ENCODE results near the gene SARS1.
A peak's percentile ranks its signal among the peaks of the same experiment; 100 is the strongest.
"Not testable (repeated sequence)": the region's sequence is repeated elsewhere in the genome, so short reads cannot be mapped to it uniquely, and the experiment has no call there.

SARS1 gene

DNA sequence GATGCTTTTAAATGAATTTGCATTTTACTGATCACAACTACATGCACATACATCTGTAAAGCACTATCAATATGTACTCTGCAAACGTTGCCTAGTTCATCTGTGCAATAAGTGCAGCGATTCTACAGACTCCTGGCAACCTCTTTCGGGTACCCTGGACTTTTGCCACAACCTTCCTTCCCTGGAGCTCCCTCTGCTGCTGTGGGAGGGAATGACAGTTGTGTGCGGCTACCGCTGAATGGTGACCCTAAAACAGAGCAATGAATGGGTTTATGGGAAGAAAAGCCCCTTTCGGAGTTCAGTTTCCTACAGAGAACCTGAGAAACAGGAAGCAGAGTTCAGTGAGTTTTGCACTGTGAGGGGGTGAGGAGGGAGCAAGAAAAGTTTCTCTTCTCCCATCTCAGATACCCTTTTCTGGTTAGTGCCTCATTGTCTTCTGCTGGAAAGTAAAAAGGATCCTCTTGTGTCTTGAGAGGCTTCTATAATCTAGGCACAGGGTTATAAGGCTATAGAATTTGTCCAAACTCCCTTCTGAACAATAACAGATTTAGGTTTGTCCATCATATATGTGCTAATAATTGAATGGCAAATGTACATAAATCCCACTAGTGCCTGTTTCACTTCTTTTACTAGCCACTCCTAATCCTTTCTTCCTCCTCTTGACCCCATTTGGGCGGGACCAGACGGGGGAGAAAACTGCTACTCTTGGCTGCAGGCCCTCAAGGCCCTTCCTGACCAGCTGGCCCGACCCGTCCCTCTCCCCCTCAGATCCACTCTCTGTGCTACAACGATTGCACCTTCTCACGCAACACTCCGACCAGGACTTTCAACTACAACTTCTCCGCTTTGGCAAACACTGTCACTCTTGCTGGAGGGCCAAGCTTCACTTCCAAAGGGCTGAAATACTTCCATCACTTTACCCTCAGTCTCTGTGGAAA, 19.8 kb upstream of the SARS1 start:
- DNase-seq, result peak; percentile 65 to 80 (median 77)

DNA sequence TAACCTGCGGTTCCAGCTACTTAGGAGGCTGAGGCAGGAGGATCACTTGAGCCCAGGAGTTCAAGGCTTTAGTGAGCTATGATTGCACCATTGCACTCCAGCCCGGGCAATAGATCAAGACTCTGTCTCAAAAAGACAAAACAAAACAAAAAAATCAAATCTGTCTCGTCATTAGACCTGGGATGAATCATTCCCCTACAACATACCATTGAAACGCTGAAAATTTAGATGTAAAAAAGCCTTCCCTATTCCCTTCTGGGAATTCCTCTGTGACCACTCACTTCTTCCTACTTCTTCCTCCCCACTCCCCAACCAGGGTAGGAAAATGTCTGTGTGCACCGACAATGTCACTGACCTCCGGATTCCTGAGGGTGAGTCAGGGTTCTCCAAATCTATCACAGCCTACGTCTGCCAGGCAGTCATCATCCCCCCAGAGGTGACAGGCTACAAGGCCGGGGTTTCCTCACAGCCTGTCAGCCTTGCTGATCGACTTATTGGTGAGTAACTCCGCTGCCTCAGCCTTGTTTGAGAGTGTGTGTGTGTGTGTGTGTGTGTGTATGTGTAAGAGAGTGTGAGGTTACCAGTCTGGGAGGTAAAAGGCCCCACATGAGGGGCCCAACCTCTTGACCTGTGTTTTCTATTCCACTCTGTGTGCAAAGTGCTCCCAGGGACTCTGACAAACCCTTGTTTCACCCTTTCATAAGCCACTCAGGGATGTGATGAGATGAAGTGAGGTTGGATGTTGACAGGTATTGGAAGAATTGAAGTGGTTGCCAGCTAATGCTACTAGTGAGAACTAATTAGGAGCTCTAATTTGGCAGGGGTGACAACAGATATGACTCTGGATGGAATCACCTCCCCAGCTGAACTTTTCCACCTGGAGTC, 16.3 kb upstream of the SARS1 start:
- peak; percentile 69 to 89 (median 80) for DNase-seq

DNA sequence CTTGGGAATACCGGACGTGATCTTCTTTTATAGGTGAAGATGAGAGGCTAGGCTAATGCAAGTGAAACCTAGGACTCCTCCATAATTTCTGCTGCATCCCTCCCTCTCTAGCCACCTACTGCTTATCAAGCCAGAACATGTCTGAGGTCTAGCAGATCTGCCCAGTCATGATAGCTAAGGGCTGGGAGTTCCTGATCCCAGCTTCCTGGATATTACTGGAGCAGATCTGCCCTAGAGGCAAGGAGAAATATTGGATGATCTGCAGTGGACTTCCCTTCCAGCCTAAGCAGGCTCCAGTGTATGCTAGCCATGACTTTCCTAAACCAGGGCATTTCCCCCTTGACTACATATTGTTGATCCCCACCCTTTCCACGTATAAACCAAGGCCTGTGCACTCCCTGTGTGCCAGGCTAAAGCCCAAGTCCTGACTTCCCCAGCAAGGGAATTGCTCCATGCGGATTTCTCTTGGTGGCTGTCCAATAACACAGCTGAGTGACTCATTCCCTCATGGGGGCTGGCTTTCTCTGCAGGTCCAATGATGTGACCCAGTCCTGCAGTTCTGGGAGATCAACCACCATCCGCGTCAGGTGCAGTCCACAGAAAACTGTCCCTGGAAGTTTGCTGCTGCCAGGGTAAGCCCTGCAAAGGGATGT, 15.5 kb upstream of the SARS1 start:
- no peak for DNase-seq

DNA sequence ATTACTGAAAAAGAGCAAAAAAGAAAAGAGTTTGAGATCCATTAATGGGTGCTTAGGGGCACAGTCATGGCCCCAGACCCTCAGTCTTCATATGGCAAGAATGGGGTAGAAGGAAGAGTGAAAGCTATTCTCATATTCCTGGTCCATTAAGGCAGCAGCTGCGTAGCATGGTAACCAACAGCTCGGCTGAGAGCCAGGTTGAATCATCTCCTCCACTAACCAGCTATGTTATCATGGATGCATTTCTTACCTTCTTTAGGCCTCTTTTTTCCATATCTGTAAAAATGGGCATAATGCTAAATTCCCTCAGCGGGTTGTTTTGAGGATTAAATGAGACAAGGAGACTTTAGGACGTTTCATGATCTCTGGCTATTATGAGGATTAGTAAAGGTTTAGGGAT, 15.0 kb upstream of the SARS1 start:
- DNase-seq, result no peak

DNA sequence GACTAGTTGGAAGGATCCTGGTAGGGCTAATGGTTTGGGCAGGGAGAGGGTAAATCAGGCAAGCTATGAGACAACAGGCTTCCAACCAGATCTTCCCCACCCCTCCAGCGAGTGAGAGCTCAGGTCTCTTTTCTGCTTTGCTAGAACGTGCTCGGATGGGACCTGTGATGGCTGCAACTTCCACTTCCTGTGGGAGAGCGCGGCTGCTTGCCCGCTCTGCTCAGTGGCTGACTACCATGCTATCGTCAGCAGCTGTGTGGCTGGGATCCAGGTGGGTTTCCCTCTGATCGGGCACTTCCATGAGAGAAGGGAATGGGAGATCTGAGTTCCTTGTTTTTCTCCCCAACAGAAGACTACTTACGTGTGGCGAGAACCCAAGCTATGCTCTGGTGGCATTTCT, 14.0 kb upstream of the SARS1 start:
- peak in 1 of 3 donors; percentile 17 for DNase-seq

DNA sequence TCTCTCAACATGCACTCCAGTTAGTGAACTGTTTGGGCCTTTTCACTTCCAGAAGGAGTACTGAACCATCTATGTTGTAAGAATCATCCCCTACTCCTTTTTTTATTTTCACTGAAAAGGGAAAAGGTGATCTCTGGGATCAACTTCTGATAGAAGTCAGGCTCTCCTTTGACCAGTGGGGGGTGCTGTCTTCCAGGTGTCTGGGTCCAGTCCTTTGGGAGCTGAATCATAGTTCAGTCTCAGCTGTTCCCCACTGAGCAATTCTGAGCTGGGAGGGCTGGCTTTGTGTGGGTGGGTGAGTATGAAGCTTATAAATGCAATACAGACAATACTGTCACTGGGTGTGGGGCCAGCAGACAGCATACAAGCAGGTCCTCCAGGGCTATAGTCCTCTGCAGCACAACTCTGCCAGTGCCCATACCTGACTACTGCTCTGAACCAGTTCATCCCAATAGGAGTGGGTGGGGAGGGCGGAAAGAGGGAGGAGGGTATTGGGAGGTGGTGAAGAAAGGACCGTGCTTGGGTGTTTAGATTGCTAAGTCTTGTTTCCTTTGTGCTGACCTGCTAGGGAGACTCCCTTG, 12.5 kb upstream of the SARS1 start:
- DNase-seq, result peak; percentile 89 to 91 (median 91)

DNA sequence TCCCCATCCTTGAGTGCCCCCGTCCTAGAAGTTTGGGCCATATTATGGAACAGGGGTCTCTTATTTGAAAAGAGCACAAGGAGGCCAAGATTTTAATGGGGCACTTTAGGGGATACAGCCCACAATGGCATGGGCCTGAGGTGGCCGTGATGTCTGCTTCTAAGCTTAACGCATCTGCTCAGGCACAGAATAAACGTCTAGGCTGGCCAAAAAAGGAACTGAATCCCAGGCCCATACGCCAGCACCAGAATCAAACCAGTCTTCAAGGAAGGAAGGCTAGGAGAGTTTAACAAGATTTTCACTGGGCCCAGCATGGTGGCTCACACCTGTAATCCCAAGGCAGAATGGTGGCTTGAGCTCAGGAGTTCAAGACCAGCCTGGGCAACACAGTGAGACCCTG, 9.2 kb upstream of the SARS1 start:
- DNase-seq, result no peak

DNA sequence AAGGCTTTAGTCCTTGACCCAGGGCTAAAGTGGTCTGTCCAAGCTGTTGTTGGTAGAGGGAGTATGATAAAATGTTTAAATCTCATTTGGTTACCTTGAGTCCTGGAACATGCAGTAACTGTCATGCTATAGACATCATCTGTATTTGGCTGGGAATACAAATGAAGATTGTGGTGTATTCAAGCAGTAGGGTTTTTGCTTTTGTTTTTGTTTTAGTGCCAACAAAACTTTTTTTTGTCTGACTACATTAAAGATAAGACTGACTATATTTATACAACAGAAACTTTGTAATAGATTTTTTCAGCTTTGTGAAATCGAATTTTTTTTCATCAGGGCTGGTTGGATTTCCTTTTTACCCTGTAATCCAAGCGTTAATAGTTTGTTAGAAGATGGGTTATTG, 7.4 kb upstream of the SARS1 start:
- DNase-seq, result no peak

DNA sequence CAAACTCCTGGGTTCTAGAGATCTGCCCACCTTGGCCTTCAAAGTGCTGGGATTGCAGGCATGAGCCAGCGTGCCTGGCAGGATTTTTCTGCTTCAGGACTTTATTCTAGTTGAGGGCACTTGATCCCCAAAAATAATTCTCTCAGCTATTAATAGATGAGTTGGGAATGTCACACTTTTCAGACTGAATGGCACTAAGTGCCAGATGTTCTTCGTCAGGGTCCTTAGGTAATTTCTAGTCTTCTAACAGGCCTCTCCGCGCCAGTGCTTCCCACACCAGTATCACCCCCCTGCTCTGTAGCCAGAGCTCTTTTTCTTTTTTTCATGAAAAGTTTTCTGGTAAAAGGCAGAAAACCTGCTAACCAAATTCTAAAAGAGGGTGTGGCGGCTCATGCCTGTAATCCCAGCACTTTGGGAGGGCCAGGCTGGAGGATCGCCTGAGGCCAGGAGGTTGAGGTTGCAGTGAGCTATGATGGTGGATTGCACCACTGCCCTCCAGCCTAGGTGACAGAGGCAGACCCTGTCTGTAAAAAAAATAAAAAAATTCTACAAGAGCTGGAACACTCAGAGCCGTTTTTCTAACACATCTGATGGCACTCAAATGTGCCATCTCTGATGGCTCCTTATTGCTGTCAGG, 6.1 kb upstream of the SARS1 start:
- no peak for DNase-seq

DNA sequence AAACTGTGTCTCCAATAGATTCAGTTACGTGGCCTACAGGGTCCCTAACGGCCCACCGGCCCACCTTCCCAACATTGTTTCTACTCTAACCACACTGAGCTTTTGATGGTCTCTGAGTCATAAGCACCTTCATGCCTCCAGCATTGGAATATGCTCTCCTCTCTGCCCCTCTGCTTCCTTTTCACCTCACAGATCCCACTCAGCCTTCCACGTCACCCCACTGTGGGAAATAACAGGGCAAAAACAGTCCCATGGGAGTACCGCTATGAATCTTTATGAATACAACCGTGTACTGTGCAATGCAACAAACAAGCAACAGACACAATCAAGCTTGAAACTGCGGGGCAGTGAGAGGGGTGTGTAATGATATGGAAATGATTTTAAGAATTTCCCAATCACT, 5.3 kb upstream of the SARS1 start:
- DNase-seq, result no peak

DNA sequence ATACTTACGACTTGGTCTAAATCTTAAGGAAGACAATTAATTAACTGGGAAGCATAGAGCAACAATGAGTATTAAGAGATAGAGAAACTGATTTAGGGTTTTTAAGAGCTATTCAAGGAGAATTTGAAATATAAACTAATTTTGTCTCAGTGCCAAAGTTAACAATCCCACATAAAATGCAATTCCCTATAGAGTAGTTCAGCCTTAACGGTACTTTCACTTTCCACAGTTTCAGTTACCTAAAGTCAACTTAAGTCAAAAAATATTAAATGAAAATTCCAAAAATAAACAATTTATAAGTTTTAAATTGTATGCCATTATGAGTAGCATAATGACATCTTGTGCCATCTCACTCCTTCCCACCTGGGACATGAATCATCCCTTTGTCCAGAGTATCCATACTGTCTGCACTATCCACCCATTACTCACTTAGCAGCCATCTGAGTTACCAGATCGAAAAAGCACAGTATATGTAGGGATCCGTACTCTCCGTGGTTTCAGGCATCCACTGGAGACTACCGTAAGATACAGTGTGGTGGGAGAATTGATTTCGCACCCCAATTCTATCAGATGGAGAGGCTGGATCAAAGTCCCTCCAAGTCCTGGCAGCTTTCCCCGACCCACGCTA, 4.8 kb upstream of the SARS1 start:
- no peak for DNase-seq

DNA sequence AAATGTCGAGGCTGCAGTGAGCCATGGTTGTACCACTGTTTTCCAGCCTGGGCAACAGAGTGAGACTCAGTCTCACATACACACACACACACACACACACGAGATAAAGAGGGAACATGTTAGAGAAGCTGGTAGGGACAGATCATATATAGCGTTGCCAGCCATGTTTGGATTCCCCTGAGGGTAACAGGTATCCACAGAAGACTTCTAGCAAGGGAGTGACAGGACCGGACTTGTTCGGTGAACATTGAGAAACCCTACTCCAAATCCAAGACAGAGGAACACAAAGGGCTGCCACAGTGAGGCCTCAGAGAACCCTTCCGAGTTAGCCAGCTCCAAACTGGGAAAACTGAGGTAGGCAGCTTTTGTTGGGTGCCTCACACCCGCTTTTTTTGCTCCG, 3.7 kb upstream of the SARS1 start:
- no peak for DNase-seq

DNA sequence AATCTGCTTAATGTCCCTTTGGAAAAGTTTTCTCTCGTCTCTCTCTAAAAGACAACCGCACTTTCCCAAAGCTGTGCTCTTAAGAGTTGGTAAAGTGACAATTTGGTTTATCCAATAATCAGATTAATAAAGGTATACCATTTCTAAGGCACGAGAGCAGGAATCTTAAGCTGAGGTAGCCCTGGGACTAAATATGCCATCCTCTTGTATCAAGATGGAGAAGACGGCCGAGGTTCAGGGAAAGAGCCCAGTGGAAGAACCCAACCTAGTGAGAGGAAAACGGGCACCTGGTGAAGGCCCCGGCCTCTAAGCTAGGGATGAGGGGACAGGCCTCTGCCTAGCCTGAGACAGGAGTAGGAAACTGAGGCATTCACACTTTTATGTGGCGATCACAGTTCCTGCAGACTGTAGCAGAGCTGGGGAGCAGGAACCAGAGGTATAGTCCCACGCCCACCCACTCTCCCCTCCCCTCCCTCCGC, 334 bp upstream of the SARS1 start:
- DNase-seq, result no peak

DNA sequence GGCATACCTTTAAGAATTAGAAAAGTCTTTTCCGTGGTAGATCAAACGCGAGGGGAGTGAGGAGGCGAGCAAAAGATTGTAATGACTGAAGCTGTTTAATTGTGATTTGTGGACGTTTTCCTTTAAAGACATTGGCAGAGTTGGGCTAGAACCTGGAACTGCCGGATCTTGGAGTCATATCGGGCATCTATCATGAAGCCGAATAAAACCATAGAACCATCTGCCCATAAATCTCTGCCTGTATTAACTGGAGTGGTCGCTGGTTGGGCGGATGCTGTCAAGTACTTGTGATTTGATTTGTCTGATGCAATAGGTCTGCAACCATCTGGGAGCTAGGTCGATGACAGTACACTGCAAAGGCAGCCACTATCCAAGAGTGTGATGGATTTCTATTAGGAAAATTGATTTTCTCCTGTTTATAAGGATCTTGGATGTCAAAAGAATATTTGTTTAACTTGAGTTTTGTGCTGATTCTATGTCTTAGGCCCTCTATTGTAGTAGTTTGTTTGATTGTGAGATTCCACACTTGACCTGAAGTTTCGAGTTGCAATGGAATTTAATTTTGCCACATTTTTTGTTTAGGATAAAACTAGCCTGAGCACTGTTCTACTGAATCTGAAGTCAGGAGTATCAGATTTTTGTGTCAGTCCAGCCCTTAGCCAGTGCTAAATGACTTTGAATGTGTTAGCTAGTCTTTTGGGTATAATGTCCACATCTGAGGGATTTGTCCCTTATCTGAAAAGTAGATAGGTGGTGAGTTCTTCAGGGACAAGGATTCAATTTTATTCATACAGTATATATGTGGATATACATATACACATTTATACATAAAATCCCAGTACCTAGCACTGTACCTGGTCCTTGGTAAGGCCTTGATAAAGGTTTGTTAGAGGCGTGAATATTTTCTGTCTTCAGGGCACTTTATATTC, 1.2 kb downstream of the SARS1 start:
- peak; percentile 65 to 77 (median 71) for DNase-seq

DNA sequence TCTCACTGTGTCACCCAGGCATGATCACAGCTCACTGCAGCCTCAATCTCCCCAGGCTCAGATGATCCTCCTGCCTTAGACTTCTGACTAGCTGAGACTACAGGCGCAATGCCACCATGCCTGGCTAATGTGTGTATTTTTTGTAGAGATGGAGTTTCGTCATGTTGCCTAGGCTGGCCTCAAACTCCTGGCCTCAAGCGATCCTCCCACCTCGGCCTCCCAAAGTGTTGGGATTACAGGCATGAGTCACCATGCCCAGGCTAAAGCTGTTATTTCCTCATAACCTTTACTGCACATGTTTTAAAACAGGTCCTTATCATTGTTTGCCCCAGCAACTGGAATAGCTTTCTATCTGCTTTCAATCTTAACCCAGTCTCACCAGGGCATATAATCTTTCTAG, 2.9 kb downstream of the SARS1 start:
- DNase-seq, result no peak

DNA sequence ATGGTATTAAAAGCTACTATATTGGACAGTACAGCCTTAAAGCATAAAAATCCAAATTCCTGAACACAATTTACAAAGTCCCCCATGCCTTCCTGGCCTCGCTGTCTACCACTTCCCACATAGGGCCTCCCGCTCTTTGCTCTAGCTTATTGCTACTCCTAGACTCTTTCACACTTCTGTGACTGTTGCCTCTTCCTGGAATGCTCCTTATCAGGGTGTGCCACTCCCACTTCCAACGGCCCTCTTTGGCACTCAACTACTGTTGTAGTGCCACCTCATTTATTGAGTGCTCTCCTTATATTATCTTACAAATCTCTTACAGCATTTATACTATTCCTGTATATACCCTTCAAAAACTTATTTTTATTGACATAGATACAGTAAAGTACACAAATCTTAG, 4.8 kb downstream of the SARS1 start:
- no peak for DNase-seq

DNA sequence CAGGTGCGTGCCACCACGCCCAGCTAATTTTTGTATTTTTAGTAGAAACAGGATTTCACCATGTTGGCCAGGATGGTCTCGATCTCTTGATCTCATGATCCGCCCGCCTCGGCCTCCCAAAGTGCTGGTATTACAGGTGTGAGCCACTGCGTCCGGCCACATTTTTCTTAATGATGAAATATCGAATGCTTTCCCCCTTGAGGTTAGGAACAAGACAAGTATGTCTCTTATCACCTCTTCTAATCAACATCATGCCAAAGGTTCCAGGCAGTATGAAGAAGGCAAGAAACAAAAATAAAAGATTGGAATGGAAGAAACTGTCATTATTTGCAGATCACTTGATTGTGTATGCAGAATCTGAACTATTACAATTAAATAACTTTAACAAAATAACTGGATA, 7.5 kb downstream of the SARS1 start:
- not testable (repeated sequence) for DNase-seq

DNA sequence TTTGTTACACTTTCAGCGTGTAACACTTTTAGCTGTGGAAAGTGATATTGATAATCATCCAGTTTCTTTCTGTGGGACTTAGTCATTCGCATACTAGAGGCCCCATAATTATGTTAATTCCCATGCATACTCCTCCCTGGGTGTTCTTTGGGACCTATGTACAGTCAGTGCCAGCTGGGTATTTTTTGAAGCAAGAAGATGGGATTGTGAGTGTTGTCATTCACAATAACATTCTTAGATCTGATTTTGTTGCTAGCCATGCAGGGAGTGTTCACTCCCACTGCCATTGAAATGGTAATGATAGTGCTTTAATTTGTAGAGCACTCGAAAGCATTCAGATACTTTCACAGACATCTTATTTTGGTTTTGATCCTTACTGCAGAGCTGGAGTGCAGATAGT, 11.6 kb downstream of the SARS1 start:
- no peak for DNase-seq

DNA sequence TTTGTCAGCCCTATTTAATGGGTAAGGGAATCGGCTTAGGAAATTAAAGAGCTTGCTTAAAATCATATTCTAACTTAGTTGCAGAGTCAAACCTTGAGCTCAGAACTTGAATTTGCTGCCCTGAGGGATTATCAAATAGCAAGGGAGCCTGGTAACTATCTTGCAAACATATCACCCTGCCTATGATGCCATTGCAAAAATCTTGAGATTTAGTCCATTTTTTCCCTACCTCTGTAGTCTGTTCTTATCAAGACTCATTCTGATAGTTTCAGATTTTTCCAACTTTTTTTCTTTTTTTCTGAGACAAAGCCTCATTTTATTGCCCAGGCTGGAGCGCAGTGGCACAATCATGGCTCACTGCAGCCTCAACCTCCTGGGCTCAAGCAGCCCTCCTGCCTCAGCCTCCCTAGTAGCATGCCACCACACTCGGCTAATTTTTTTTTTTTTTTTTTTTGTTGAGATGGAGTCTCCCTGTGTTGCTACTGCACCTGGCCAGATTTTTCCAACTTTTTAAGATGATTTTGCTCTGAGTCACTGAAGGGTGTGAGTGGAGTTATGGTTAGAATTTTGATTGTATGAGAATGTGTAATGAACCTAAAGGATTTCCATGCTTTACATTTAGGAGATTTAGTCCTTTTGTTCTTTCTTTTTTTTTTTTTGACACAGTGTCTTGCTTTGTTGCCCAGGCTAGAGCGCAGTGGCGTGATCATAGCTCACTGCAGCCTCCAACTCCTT, 12.2 kb downstream of the SARS1 start:
- no peak for DNase-seq

DNA sequence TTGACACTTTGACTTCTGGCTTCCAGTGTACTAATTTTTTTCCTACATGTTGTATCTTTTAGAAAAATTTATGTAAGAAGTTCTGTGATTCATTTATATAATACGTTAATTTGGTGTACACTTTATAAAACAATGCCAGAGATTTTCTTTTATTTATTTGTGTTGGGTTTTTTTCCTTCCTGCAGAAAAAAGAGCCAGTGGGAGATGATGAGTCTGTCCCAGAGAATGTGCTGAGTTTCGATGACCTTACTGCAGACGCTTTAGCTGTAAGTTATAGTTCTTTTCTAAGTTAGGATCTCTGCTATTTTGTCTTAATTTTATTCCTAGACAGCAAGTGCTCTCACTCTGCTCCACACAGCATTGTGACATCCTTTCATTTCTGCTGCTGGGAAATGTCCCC, 14.4 kb downstream of the SARS1 start:
- no peak for DNase-seq
